HTR-8/SVneo (cell line): ENCODE data around the gene PMAIP1.
"Not testable (repeated sequence)": the region's sequence is repeated elsewhere in the genome, so short reads cannot be mapped to it uniquely, and the experiment has no call there.

Experiments
- DNase-seq: peaks from one replicate; pipeline ENCODE4 v3.0.0; 2011; ENCODE audit warnings: low spot score, mixed read lengths; ENCODE audit not compliant: insufficient read length
- FAIRE-seq: peaks from 2 replicates; lab custom pipeline; 2011; peaks lifted over from hg19 to GRCh38; lab: Jason Lieb, UNC

Gene PMAIP1

GRCh38 chr18:59899298-59900221 is at the start of gene PMAIP1:
TSS of gene PMAIP1 (plus strand) at chr18:59899996. CDS start at chr18:59900178, 182 bp downstream.
- FAIRE-seq: peak; percentile 52
- peak; percentile 67 for DNase-seq

- FAIRE-seq: no peak
- no peak for DNase-seq
These were observed 47.9 kb upstream of the PMAIP1 start for GRCh38 chr18:59851784-59852399.

DNA sequence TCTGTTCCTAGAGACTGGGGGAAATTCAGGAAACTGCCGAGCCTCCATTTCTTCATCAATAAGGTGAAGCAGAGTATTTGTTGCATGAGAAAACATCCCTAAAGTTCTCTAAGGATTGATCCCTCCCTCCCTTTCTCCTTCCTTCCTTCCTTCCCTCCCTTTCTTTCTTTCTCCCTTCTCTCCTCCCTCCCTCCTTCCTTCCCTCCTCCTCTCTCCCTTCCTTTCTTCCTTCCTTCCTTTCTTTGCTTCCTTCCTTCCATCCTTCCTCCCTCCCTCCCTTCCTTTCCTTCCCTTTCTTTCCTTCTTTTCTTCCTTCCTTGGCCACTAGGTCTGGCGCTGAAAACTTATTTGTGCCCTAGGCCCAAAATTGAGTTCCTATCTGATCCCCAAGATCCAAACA is 47.2 kb upstream of the PMAIP1 start:
- FAIRE-seq: no peak

DNA sequence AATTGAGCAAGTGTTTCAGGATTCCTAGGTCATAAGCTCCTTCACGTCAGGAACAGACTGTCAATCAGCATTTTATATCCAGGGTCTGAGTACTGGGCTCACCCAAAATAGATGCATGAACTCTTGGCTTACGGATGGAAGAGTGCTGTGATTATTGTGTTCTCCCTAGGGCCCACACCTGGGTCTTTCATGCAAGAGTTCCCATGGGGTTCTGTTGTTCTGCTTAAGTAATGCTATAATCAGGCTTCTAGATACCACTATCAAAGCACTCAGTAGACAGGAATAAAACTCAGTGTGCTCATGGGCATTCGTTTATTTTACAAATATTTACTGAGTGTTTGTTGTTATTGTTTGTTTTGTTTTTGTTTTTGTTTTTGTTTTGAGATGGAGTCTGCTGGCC is 46.4 kb upstream of the PMAIP1 start:
- no peak for FAIRE-seq
- no peak for DNase-seq

More for the DNA sequence above, 47.2 kb upstream of the PMAIP1 start:
- DNase-seq: no peak

DNA sequence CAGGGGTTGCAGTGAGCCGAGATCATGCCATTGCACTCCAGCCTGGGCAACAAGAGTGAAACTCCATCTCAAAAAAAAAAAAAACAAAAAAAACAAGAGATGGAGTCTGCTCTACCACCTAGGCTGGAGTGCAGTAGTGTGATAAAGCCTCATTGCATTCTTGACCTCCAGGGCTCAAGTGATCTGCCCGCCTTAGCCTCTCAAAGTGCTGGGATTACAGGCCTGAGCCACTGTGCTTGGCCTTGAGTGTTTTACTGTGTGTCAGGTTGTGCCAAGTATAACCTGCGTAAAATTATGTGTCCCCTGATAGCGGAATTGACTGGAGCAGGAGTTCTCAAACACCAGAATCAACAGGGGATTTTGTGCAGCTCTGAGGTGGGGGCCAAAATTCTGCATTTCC is 45.8 kb upstream of the PMAIP1 start:
- not testable (repeated sequence) for DNase-seq, FAIRE-seq

- DNase-seq (no peak), FAIRE-seq (no peak)
These were observed 38.8 kb upstream of the PMAIP1 start for GRCh38 chr18:59861009-59861408.

DNA sequence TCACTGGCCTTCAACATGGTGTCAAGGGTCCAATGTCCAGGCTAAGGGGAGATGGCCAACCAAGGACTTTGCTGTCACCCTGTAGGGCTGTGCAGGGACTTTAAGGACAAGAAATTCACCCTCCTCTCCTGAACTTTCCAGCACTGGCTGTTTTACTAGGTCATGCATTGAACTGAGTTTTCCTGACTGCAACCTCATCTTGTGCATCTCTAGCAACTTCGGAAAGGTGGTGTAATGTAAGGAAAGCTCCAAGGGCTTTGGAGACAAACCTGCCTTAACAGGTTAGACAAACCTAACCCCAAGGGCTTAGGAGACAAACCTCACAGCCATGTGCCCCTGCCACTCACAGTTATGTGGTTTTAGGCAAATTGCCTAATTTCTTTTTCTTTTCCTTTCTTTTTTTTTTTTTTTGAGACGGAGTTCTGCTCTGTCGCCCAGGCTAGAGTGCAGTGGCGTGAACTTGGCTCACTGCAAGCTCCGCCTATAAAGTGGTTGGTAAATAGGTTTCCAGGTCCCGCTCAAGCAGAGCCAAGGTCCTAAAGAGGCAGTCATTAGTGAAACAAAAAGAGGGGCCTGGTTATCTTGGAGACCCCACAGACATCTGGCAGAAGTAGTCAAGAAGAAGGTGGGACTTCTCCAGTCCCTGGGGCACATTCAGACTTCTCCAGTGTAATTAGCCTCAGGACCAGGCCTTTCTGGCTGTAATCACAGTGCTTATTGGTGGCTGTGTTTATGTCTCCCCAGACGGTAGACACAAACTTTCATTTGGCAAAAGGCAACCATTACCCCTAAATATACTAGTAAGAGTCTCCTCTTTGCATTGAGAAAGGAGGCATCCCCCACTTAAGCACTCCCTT is 37.6 kb upstream of the PMAIP1 start:
- no peak for DNase-seq
- no peak for FAIRE-seq

DNA sequence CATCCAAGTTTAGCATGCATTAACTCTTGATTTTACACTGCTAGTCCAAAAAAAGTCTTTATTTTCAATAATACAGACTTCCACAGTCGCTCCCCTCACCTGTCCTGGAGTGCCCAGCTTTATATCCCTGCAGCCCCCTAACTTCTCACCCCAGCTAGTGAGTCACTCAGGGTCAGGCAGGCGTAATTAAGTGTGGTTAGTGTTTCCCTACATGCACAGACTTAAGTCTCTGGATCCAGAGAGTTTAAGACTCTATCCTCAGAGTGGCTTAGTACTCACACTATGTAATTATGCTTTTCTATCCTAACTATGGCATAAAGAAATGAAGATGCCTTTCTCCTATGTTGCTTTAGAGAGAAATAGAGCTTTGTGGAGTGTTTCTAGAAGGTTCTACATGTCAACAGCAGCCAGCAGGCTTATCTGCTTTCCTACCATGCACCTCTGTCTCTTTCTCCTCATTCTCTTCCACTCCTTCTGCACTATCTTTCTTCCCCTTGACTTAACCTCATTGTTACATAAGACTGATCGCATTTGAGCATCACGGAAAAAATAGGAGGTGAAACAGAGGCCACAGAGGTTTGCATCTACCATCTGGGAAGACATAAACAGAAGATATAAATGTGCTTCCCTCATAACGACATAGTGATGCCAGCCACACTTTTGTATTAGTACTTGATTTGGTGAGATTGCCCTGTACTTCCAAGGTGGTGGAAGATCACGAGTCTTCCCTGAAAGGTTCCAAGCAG is 34.4 kb upstream of the PMAIP1 start:
- FAIRE-seq: no peak

GRCh38 chr18:59866551-59867269 is 33.1 kb upstream of the PMAIP1 start:
- FAIRE-seq (no peak), DNase-seq (no peak)

More for the DNA sequence above, 34.4 kb upstream of the PMAIP1 start:
- no peak for DNase-seq

- DNase-seq (no peak), FAIRE-seq (no peak)
These were observed 32.3 kb upstream of the PMAIP1 start for GRCh38 chr18:59867337-59868104.

GRCh38 chr18:59870623-59871130 is 29.1 kb upstream of the PMAIP1 start:
- no peak for FAIRE-seq

GRCh38 chr18:59871711-59872362 is 28.0 kb upstream of the PMAIP1 start:
- DNase-seq: no peak
- FAIRE-seq: no peak

More at GRCh38 chr18:59870623-59871130, 29.1 kb upstream of the PMAIP1 start:
- DNase-seq: no peak

DNA sequence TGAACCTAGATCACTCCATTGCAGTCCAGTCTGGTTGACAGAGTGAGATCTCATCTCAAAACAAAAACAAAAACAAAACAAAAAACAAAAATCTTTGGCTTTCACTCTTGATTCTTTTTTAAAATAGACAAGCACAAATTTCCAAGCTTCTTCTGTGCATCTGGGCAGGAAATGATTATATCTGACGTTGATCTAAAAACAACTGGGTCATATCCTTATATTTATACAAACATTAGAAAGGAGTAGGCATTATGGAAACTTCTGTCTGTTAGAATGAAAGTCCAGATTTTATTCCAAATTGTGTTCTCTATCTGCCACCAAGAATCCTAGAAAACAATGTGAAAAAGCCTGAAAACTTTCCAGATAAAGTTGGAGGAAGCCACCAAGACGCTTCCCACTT is 26.2 kb upstream of the PMAIP1 start:
- no peak for DNase-seq
- no peak for FAIRE-seq

- peak; percentile 69 for DNase-seq
- no peak for FAIRE-seq
These were observed 25.6 kb upstream of the PMAIP1 start for GRCh38 chr18:59874166-59874565.

GRCh38 chr18:59876310-59876626 is 23.5 kb upstream of the PMAIP1 start:
- no peak for FAIRE-seq

DNA sequence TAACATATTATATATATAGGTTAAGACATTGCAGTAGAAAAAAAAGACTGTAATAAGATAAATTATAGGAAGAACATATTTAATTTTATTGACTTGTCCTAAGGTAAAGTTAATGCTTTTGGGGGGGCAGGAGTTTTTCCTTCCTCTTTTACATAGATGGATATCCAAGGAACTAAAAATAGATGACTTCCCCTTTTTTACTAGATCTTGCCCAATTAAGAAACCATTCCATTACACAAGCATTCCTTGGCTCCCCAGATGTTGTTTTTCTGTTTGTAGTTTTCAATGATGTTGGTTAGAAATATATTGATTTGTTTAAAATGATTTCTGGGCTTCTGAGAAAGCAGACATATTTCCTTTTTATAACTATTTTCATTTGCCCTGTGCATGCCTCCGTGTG is 22.4 kb upstream of the PMAIP1 start:
- FAIRE-seq (no peak), DNase-seq (no peak)

More at GRCh38 chr18:59876310-59876626, 23.5 kb upstream of the PMAIP1 start:
- DNase-seq: no peak

DNA sequence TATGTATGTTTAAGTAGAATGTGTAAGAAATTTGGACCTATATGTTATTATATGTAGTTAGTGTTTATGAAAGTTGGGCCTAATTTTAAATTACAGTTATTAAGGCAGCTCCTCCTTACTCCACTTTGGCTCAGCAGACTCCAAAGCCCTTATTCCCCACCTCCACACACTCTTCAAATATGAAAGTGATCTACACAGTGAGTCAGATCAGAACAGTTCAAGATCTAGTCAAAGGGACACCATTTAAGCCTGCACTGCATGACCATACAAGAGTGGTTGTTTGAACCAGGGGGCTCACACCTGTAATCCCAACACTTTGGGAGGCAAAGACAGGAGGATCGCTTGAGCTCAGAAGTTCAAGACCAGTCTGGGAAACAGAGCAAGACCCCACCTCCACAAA is 21.2 kb upstream of the PMAIP1 start:
- FAIRE-seq: no peak

More for the DNA sequence above, 21.2 kb upstream of the PMAIP1 start:
- DNase-seq: no peak
